ENCODE results near the gene PHYHD1. TPM values are rescaled to one million over a fixed set of nuclear protein-coding genes. Genes with fewer than 3 reads are reported as not detected.

Gene PHYHD1
- total RNA-seq, 5 donors from 2014 or later (not counting 1 experiment from before 2014, with no cell fraction given) = 0.53 to 5.5 (median 3.3) TPM

- Mint-ChIP-seq H3K36me3 (peaks cover 18% of the 10 kb centered on the region), H3K4me3 (peak overlapping the region; percentile 1 to 63 (median 32)), H3K4me1 (peaks cover 80 to 89% (median 80%) of the 10 kb centered on the region in 3 donors), H3K27ac (peak overlapping the region; percentile 96 to 97), H3K9me3 (no peaks in the 10 kb centered on the region), H3K27me3 (no peaks in the 10 kb centered on the region)
- ChIA-PET POLR2A (no interaction called here), CTCF (no interaction called here)
- peaks cover 0 to 24% of the 10 kb centered on the region in 2 donors for H3K36me3 ChIP-seq (ENCODE audit: control insufficient read depth in 2 of 2, extremely low read depth in 1 of 2, insufficient read depth in 1 of 2, low read length in 1 of 2)
- H3K4me3 ChIP-seq (ENCODE audit: control insufficient read depth in 1 of 2, extremely low read depth in 1 of 2, low read length in 1 of 2) = no peak overlapping the region
- H3K4me1 ChIP-seq (ENCODE audit: control insufficient read depth in 1 of 2, extremely low read depth in 1 of 2, insufficient read depth in 2 of 2, low read length in 2 of 2) = peaks cover 65 to 93% of the 10 kb centered on the region in 2 experiments
- peak overlapping the region; percentile 79 for H3K27ac ChIP-seq (ENCODE audit: low read length)
- no CpG with 5 or more reads among the region's 8 CpGs for WGBS (ENCODE audit: insufficient coverage)
- ATAC-seq (replicated peaks in 1 of 4) (peak in 1 of 4 experiments; percentile 18), DNase-seq (peak in 3 of 35 experiments; percentile 20 to 46 (median 22))
- H3K27me3 ChIP-seq (replicated peaks in 1 of 2; ENCODE audit: control insufficient read depth in 2 of 2, extremely low read depth in 1 of 2, insufficient read depth in 2 of 2, low read length in 1 of 2) = no peaks in the 10 kb centered on the region
- H3K9me3 ChIP-seq = no peaks in the 10 kb centered on the region
Measured at GRCh38 chr9:128899566-128900322, 21.0 kb upstream of the PHYHD1 start.

DNA sequence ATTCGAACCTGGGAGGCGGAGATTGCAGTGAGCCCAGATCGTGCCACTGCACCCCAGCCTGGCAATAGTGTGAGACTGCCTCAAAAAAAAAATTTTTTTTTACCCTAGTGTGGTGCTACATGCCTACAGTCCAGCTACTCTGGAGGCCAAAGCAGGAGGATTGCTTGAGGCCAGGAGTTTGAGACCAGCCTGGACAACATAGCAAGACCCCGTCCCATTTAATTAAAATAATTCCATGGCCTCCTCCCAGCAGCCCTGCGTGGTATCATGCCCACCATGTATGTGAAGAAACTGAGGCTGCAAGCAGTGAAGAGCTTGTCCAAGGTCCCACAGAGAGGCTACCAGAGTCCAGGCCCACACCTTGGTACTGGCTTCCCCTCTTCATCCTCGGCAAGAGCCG, 19.4 kb upstream of the PHYHD1 start:
- WGBS (ENCODE audit: insufficient coverage) = 80% methylated on average over 2 of the region's 7 CpGs
- no peaks in the 10 kb centered on the region for H3K27me3 Mint-ChIP-seq
- Histone ChIP-seq H3K27me3 (replicated peaks in 1 of 2; ENCODE audit: control insufficient read depth in 2 of 2, extremely low read depth in 1 of 2, insufficient read depth in 2 of 2, low read length in 1 of 2) (no peaks in the 10 kb centered on the region), H3K9me3 (no peaks in the 10 kb centered on the region), H3K36me3 (ENCODE audit: control insufficient read depth in 2 of 2, extremely low read depth in 1 of 2, insufficient read depth in 1 of 2, low read length in 1 of 2) (peaks cover 0 to 15% of the 10 kb centered on the region in 2 donors), H3K27ac (ENCODE audit: low read length) (peak overlapping the region; percentile 91), H3K4me3 (ENCODE audit: control insufficient read depth in 1 of 2, extremely low read depth in 1 of 2, low read length in 1 of 2) (peak overlapping the region in 1 of 2 donors; percentile 7), H3K4me1 (ENCODE audit: control insufficient read depth in 1 of 2, extremely low read depth in 1 of 2, insufficient read depth in 2 of 2, low read length in 2 of 2) (peaks cover 58 to 89% of the 10 kb centered on the region in 2 experiments)
- H3K27ac Mint-ChIP-seq = peak overlapping the region; percentile 96 to 97
- ChIA-PET POLR2A (no interaction called here), CTCF (no interaction called here)
- peaks cover 10% of the 10 kb centered on the region for H3K36me3 Mint-ChIP-seq
- peaks cover 65 to 81% (median 73%) of the 10 kb centered on the region in 3 donors for H3K4me1 Mint-ChIP-seq
- no peak for ATAC-seq (replicated peaks in 1 of 4)
- H3K4me3 Mint-ChIP-seq = peak overlapping the region in 1 of 3 donors; percentile 63
- DNase-seq = no peak
- no peaks in the 10 kb centered on the region for H3K9me3 Mint-ChIP-seq

GRCh38 chr9:128901822-128902221, 19.0 kb upstream of the PHYHD1 start:
- Histone ChIP-seq H3K27ac (ENCODE audit: low read length) (peak overlapping the region; percentile 91), H3K27me3 (replicated peaks in 1 of 2; ENCODE audit: control insufficient read depth in 2 of 2, extremely low read depth in 1 of 2, insufficient read depth in 2 of 2, low read length in 1 of 2) (no peaks in the 10 kb centered on the region), H3K36me3 (ENCODE audit: control insufficient read depth in 2 of 2, extremely low read depth in 1 of 2, insufficient read depth in 1 of 2, low read length in 1 of 2) (peaks cover 0 to 10% of the 10 kb centered on the region in 2 donors), H3K4me3 (ENCODE audit: control insufficient read depth in 1 of 2, extremely low read depth in 1 of 2, low read length in 1 of 2) (peak overlapping the region; percentile 7 to 40), H3K4me1 (ENCODE audit: control insufficient read depth in 1 of 2, extremely low read depth in 1 of 2, insufficient read depth in 2 of 2, low read length in 2 of 2) (peaks cover 58 to 89% of the 10 kb centered on the region in 2 experiments), H3K9me3 (no peaks in the 10 kb centered on the region)
- 78% methylated on average over 3 of the region's 5 CpGs for WGBS (ENCODE audit: insufficient coverage)
- H3K36me3 Mint-ChIP-seq = peaks cover 9% of the 10 kb centered on the region
- peaks cover 60 to 81% (median 77%) of the 10 kb centered on the region in 3 donors for H3K4me1 Mint-ChIP-seq
- POLR2A ChIA-PET = no interaction called here
- H3K4me3 Mint-ChIP-seq = peak overlapping the region in 2 of 3 donors; percentile 63 to 75
- no peaks in the 10 kb centered on the region for H3K9me3 Mint-ChIP-seq
- DNase-seq = no peak
- peak; percentile 2 to 19 (median 8) for ATAC-seq (replicated peaks in 1 of 4)
- CTCF ChIA-PET = no interaction called here
- H3K27me3 Mint-ChIP-seq = no peaks in the 10 kb centered on the region
- peak overlapping the region; percentile 96 to 97 for H3K27ac Mint-ChIP-seq

GRCh38 chr9:128902351-128903078, 18.3 kb upstream of the PHYHD1 start:
- peak; percentile 80 to 93 (median 88) for DNase-seq
- ChIA-PET POLR2A (no interaction called here), CTCF (no interaction called here)
- no peaks in the 10 kb centered on the region for H3K27me3 Mint-ChIP-seq
- H3K4me1 Mint-ChIP-seq = peaks cover 60 to 84% (median 81%) of the 10 kb centered on the region in 3 donors
- peaks cover 3 to 13% of the 10 kb centered on the region in 2 donors for H3K36me3 ChIP-seq (ENCODE audit: control insufficient read depth in 2 of 2, extremely low read depth in 1 of 2, insufficient read depth in 1 of 2, low read length in 1 of 2)
- ATAC-seq (replicated peaks in 1 of 4) = peak; percentile 93 to 94 (median 94)
- H3K27ac Mint-ChIP-seq = peak overlapping the region; percentile 96 to 97
- H3K27me3 ChIP-seq (replicated peaks in 1 of 2; ENCODE audit: control insufficient read depth in 2 of 2, extremely low read depth in 1 of 2, insufficient read depth in 2 of 2, low read length in 1 of 2) = no peaks in the 10 kb centered on the region
- no peaks in the 10 kb centered on the region for H3K9me3 Mint-ChIP-seq
- peak overlapping the region; percentile 91 for H3K27ac ChIP-seq (ENCODE audit: low read length)
- H3K4me1 ChIP-seq (ENCODE audit: control insufficient read depth in 1 of 2, extremely low read depth in 1 of 2, insufficient read depth in 2 of 2, low read length in 2 of 2) = peaks cover 58 to 86% of the 10 kb centered on the region in 2 experiments
- WGBS (ENCODE audit: insufficient coverage) = 8% methylated on average over 18 of the region's 23 CpGs
- H3K4me3 ChIP-seq (ENCODE audit: control insufficient read depth in 1 of 2, extremely low read depth in 1 of 2, low read length in 1 of 2) = peak overlapping the region; percentile 40 to 49
- H3K9me3 ChIP-seq = no peaks in the 10 kb centered on the region
- H3K36me3 Mint-ChIP-seq = peaks cover 10% of the 10 kb centered on the region
- H3K4me3 Mint-ChIP-seq = peak overlapping the region; percentile 63 to 75 (median 75)

DNA sequence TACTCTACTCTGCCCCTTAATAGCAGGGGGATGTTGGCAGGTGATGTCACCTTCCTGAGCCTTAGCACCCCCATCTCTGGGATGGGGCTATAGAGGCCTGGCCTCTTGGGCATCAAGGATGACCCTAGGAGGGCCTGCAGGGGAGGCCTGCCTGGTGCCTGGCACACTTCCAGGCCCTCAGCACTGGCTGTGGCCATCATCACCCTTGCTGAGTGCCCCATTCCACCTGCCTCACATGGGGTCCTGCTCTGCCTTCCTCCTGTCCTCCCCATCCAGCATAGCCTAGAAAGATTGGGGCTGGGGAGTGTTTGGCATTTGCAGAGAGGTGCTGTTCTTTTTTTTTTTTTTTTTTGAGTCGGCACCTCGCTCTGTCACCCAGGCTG, 17.7 kb upstream of the PHYHD1 start:
- H3K27ac ChIP-seq (ENCODE audit: low read length) = peak overlapping the region; percentile 91
- Mint-ChIP-seq H3K4me3 (peak overlapping the region; percentile 63 to 75 (median 75)), H3K27me3 (no peaks in the 10 kb centered on the region), H3K27ac (peak overlapping the region; percentile 96 to 97), H3K4me1 (peaks cover 56 to 80% (median 78%) of the 10 kb centered on the region in 3 donors), H3K9me3 (no peaks in the 10 kb centered on the region), H3K36me3 (peaks cover 14% of the 10 kb centered on the region)
- ChIA-PET POLR2A (no interaction called here), CTCF (no interaction called here)
- peaks cover 4 to 18% of the 10 kb centered on the region in 2 donors for H3K36me3 ChIP-seq (ENCODE audit: control insufficient read depth in 2 of 2, extremely low read depth in 1 of 2, insufficient read depth in 1 of 2, low read length in 1 of 2)
- ATAC-seq (replicated peaks in 1 of 4) = no peak
- no peaks in the 10 kb centered on the region for H3K9me3 ChIP-seq
- DNase-seq = no peak
- no CpG with 5 or more reads among the region's 2 CpGs for WGBS (ENCODE audit: insufficient coverage)
- peaks cover 53 to 80% of the 10 kb centered on the region in 2 experiments for H3K4me1 ChIP-seq (ENCODE audit: control insufficient read depth in 1 of 2, extremely low read depth in 1 of 2, insufficient read depth in 2 of 2, low read length in 2 of 2)
- H3K4me3 ChIP-seq (ENCODE audit: control insufficient read depth in 1 of 2, extremely low read depth in 1 of 2, low read length in 1 of 2) = peak overlapping the region in 1 of 2 donors; percentile 49
- no peaks in the 10 kb centered on the region for H3K27me3 ChIP-seq (replicated peaks in 1 of 2; ENCODE audit: control insufficient read depth in 2 of 2, extremely low read depth in 1 of 2, insufficient read depth in 2 of 2, low read length in 1 of 2)

DNA sequence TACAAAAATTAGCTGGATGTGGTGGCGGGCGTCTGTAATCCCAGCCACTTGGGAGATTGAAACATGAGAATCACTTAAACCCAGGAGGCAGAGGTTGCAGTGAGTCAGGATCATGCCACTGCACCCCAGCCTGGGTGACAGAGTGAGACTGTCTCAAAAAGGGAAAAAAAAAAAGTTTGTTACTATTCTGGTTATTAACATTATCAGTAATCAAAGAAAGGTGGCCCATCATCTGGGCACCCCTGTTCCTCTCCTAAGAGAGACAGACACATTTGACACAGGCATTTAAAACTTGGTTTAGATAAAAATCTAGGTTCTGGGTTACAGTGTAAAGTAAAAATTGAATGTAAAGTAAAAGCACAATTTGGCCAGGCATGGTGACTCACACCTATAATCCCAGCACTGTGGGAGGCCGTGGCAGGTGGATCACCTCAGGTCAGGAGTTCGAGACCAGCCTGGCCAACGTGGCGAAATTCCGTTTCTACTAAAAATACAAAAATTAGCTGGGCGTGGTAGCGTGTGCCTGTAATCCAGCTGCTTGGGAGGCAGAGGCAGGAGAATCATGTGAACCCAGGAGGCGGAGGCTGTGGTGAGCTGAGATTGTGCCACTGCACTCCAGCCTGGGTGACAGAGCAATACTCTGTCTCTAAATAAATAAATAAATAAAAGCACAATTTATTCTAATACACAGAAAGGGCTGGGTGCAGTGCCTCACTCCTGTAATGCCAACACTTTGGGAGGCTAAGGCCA, 16.7 kb upstream of the PHYHD1 start:
- no peak for ATAC-seq (replicated peaks in 1 of 4)
- H3K4me3 Mint-ChIP-seq = peak overlapping the region in 1 of 3 donors; percentile 63
- H3K27ac ChIP-seq (ENCODE audit: low read length) = peak overlapping the region; percentile 91
- H3K9me3 Mint-ChIP-seq = no peaks in the 10 kb centered on the region
- no peak for DNase-seq
- H3K4me3 ChIP-seq (ENCODE audit: control insufficient read depth in 1 of 2, extremely low read depth in 1 of 2, low read length in 1 of 2) = no peak overlapping the region
- no peaks in the 10 kb centered on the region for H3K27me3 Mint-ChIP-seq
- H3K4me1 ChIP-seq (ENCODE audit: control insufficient read depth in 1 of 2, extremely low read depth in 1 of 2, insufficient read depth in 2 of 2, low read length in 2 of 2) = peaks cover 43 to 74% of the 10 kb centered on the region in 2 experiments
- H3K27ac Mint-ChIP-seq = peak overlapping the region; percentile 96 to 97
- no peaks in the 10 kb centered on the region for H3K27me3 ChIP-seq (replicated peaks in 1 of 2; ENCODE audit: control insufficient read depth in 2 of 2, extremely low read depth in 1 of 2, insufficient read depth in 2 of 2, low read length in 1 of 2)
- peaks cover 53 to 73% (median 72%) of the 10 kb centered on the region in 3 donors for H3K4me1 Mint-ChIP-seq
- CTCF ChIA-PET = no interaction called here
- H3K9me3 ChIP-seq = no peaks in the 10 kb centered on the region
- peaks cover 20% of the 10 kb centered on the region for H3K36me3 Mint-ChIP-seq
- H3K36me3 ChIP-seq (ENCODE audit: control insufficient read depth in 2 of 2, extremely low read depth in 1 of 2, insufficient read depth in 1 of 2, low read length in 1 of 2) = peaks cover 4 to 25% of the 10 kb centered on the region in 2 donors
- POLR2A ChIA-PET = interaction anchor here in 1 of 2 donors (0.6 kb wide), 1 partner anchor 64 kb away, joined by 3 read pairs; no protein-coding TSS in a partner anchor
- WGBS (ENCODE audit: insufficient coverage) = 81% methylated on average over 9 of the region's 10 CpGs
